Neural crest cell (in vitro differentiated cells): ENCODE results near the gene MYO1B. TPM values are rescaled to one million over a fixed set of nuclear protein-coding genes. Genes with fewer than 3 reads are reported as not detected.
A peak's percentile ranks its signal among the peaks of the same experiment; 100 is the strongest.

Experiments used
- DNase-seq: peaks from one replicate; pipeline ENCODE4 v3.0.0; 2021; ENCODE audit warnings: low read depth, mixed read lengths, low spot score
- H3K27ac Mint-ChIP-seq: one replicate; pipeline ENCODE4 v1.8.0; 2021; ENCODE audit warnings: mild to moderate bottlenecking, mixed read lengths; ENCODE audit not compliant: unreplicated experiment
- H3K27me3 Mint-ChIP-seq: 2 replicates; pipeline ENCODE4 v1.8.0; 2021; ENCODE audit warnings: low read depth, mild to moderate bottlenecking, mixed read lengths
- H3K36me3 Mint-ChIP-seq: 2 replicates; pipeline ENCODE4 v1.8.0; 2021; ENCODE audit warnings: low read depth, mild to moderate bottlenecking, mixed read lengths
- H3K4me1 Mint-ChIP-seq: 2 replicates; pipeline ENCODE4 v1.8.0; 2021; ENCODE audit warnings: mixed read lengths
- H3K4me3 Mint-ChIP-seq: one replicate; pipeline ENCODE4 v1.8.0; 2021; ENCODE audit warnings: mild to moderate bottlenecking, mixed read lengths
- H3K9me3 Mint-ChIP-seq: 2 replicates; pipeline ENCODE4 v1.8.0; 2021; ENCODE audit warnings: mixed read lengths
- total RNA-seq: library from RNA; stranded (reverse); gene quantifications from 2 replicates; pipeline ENCODE4 v1.2.1, GENCODE V29; 2021
- TF ChIP-seq, protein P1 (sequence below): fragments of 200-600 bp; sonication (generic); conservative IDR thresholded peaks from 2 replicates; pipeline ENCODE4 v1.5.0; 2021; ENCODE audit warnings: antibody characterized with exemption, mild to moderate bottlenecking

The MYO1B gene
- total RNA-seq, 1 donor from 2014 or later = 116 TPM

DNA sequence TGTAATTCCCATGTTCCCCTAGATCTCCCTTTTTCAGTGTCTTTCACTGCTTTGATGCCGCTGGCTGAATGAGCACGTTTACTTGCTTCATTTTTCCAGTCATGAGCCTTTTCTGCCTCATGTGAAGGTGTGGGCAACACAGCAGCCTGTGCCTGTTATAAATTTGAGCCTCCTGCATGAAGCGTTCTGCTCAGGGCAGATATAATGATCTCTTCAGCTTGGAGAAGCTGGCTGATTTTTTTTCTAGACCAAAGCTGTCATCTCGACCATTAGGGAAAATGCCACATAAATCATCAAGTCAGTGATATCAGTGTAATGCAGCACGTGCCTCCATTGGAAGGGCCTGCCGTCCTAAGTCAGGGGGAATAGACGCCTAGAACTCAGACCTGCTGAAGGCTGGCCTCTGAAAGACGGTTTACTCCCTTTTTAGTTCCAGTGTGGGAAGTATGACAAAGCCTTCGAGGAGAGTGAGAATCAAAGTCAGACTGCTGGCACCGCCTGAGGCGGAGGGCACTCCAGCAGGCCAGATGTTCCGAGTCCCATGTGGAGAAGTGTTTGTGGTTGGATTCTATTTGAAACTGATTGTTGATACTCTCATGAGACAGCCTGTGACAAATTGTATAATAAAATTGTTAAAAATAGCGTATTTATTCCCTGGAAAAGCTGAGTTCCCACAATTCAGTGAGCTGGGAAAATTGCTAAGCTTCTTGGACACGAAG is 196.5 kb downstream of the MYO1B start:
- Mint-ChIP-seq H3K27me3 (no peaks in the 10 kb centered on the region), H3K9me3 (no peaks in the 10 kb centered on the region), H3K4me3 (no peak overlapping the region), H3K4me1 (peaks cover 2% of the 10 kb centered on the region), H3K36me3 (no peaks in the 10 kb centered on the region), H3K27ac (peak overlapping the region; percentile 53)
- DNase-seq = no peak
- TF ChIP-seq, protein P1, sequence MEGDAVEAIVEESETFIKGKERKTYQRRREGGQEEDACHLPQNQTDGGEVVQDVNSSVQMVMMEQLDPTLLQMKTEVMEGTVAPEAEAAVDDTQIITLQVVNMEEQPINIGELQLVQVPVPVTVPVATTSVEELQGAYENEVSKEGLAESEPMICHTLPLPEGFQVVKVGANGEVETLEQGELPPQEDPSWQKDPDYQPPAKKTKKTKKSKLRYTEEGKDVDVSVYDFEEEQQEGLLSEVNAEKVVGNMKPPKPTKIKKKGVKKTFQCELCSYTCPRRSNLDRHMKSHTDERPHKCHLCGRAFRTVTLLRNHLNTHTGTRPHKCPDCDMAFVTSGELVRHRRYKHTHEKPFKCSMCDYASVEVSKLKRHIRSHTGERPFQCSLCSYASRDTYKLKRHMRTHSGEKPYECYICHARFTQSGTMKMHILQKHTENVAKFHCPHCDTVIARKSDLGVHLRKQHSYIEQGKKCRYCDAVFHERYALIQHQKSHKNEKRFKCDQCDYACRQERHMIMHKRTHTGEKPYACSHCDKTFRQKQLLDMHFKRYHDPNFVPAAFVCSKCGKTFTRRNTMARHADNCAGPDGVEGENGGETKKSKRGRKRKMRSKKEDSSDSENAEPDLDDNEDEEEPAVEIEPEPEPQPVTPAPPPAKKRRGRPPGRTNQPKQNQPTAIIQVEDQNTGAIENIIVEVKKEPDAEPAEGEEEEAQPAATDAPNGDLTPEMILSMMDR = no peak

DNA sequence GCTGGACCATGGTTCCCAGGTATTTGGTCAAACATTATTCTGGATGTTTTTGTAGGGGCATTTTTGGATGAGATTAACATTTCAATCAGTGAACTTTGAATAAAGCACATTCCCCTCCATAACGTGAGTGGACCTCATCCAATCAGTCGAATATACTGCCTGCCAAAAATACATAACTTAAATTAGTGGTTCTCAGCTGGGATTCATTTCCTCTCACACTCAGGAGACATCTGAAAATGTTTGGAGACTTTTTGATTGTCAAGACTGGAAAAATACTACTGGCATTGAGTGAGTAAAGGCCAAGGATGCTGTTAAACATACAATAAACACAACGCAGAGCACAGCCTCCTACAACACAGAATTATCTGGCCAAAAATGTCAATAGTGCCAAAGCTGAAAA is 198.2 kb downstream of the MYO1B start:
- Mint-ChIP-seq H3K4me1 (no peaks in the 10 kb centered on the region), H3K4me3 (no peak overlapping the region), H3K9me3 (peaks cover 2% of the 10 kb centered on the region), H3K36me3 (no peaks in the 10 kb centered on the region), H3K27me3 (no peaks in the 10 kb centered on the region), H3K27ac (no peak overlapping the region)
- no peak for DNase-seq
- TF ChIP-seq, protein P1 = no peak

DNA sequence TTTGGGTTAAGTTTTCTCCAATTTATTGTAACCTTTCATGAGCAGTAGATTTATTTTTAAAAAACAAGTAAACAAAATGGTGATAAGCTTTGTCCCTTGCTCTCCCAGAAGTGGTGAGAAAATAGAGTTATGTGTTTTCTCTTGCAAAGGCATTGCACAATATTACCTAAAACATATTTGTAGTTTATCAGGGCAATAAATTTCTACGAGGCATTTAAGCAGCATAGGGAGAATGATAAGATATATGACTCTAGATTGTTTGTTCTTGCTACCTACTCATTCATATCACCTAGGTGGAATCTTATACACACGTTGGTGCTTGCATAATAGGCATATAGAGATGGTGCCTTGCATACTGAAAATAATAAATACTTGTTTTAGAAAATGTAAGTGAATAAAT is 201.7 kb downstream of the MYO1B start:
- Mint-ChIP-seq H3K4me1 (no peaks in the 10 kb centered on the region), H3K27me3 (no peaks in the 10 kb centered on the region)

DNA sequence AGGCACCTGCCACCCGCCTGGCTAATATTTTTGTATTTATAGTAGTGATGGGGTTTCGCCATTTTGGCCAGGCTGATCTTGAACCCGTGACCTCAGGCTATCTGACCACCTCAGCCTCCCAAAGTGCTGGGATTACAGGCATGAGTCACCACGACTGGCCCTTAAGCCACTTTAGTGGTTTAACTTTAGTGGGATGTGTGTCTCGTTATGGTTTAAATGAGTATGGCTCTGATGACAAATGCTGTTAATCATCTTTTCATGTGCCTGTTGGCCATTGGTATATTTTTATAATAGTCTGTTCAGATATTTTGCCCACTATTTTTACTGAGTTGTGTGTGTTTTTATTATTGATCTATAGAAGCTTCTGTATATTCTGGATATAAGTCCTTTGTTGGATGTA is 205.9 kb downstream of the MYO1B start:
- peaks cover 10% of the 10 kb centered on the region for H3K9me3 Mint-ChIP-seq
- TF ChIP-seq, protein P1 = no peak
- H3K27me3 Mint-ChIP-seq = no peaks in the 10 kb centered on the region
- no peak overlapping the region for H3K4me3 Mint-ChIP-seq
- no peak for DNase-seq
- H3K36me3 Mint-ChIP-seq = peaks cover 2% of the 10 kb centered on the region
- H3K27ac Mint-ChIP-seq = no peak overlapping the region
- no peaks in the 10 kb centered on the region for H3K4me1 Mint-ChIP-seq

More for the DNA sequence above, 201.7 kb downstream of the MYO1B start:
- H3K36me3 Mint-ChIP-seq = no peaks in the 10 kb centered on the region
- TF ChIP-seq, protein P1 = no peak
- H3K4me3 Mint-ChIP-seq = no peak overlapping the region
- peaks cover 4% of the 10 kb centered on the region for H3K9me3 Mint-ChIP-seq
- H3K27ac Mint-ChIP-seq = no peak overlapping the region
- DNase-seq = no peak

DNA sequence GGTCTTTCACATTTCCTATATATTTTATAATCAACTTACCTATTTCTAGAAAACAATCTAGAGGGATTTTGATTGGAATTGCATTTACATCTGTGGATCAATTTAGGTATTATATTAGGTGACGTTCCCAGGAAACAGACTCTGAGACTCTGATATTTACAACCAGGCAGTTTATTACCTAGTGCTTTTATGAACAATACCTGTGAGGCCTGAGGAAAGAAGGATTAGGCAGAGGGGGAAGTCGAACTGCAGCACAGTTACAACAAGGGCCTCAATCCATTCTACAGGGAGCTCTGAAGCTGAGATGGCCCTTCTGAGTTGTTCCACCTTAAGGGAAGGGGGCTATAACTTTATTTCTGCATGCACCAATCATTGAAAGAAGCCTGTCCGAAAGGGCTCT is 206.9 kb downstream of the MYO1B start:
- TF ChIP-seq, protein P1 = no peak
- Mint-ChIP-seq H3K9me3 (peaks cover 10% of the 10 kb centered on the region), H3K4me1 (no peaks in the 10 kb centered on the region), H3K36me3 (peaks cover 2% of the 10 kb centered on the region), H3K4me3 (no peak overlapping the region), H3K27me3 (no peaks in the 10 kb centered on the region), H3K27ac (no peak overlapping the region)
- no peak for DNase-seq
